Measurements from ENCODE around the gene SNRPA.
A peak's percentile ranks its signal among the peaks of the same experiment; 100 is the strongest.
"Not testable (repeated sequence)": the region's sequence is repeated elsewhere in the genome, so short reads cannot be mapped to it uniquely, and the experiment has no call there.

The SNRPA gene

DNA sequence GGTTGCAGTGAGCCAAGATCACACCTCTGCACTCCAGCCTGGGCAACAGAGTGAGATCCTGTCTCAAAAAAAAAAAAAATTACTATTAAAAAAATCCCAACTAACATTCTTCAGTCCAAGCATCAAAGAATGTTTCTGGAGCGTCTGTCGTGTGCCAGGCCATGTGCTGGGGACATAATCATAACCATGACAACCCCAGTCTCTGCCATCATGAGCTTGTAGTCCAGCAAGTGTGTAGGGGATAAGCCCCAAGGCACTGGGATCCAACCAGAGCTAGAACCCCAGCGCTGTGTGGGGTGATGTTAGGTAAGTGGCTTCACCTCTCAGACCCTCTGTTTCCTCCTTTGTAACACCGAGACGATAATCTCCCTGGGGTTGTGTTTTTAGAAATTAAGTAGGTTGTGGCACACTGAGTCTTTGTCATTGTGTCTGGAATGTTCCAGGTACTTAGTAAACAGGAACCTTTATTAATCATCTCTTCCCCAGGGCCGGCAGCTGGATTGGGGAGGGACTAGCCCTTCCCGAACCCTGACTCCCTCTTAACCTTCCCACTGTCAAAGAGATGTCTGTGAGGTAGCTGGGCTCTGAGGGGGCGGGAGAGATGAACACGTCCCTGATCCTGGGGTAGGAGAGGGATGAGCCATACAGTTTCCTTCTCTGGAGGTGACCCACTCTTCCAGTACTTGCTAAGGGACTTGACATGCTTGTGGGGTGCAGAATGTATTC, 28.9 kb upstream of the SNRPA start:
- DNase-seq (ENCODE audit: low spot score) = no peak

GRCh38 chr19:40723661-40724254, 27.2 kb upstream of the SNRPA start:
- no peak for DNase-seq (ENCODE audit: low spot score)

- no peak for DNase-seq (ENCODE audit: low spot score)
Measured at GRCh38 chr19:40724315-40724714, 26.7 kb upstream of the SNRPA start.

DNA sequence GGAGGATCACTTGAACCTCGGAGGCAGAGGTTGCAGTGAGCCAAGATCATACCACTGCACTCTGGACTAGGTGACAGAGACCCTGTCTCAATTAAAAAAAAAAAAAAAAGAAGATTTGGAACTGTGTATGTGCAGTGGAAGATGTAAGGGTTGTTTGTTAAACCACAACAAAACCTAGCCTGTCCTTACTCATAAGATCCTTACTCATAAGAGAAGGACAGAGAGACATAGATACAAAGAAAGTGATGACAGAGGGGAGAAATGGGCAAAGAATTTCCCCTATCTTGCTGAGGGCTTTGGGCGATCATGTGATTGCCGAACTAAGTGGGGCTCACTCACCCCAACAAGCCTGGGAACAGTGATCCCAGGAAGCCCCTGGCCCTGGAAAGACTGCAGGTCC, 26.1 kb upstream of the SNRPA start:
- DNase-seq (ENCODE audit: low spot score) = no peak

DNA sequence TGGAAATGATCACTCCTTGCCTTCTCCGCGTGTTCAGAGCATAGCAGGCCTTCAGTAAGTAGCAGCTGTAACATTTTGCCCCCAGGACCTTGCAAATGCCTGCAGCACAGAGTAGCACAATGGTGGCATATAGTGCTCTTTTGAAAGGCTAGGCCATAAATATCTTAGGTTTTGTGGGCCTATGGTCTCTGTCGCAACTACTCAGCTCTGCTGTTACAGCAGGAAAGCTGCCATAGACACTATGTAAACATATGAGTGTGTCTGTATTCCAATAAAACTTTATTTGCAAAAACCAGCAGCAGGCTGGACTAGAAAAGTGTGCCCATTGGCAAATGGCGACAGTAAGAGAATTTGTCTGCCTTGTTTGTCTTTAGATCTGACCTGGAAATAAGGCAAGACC, 24.7 kb upstream of the SNRPA start:
- DNase-seq (ENCODE audit: low spot score) = no peak

- not testable (repeated sequence) for DNase-seq (ENCODE audit: low spot score)
Measured at GRCh38 chr19:40730065-40730464, 20.9 kb upstream of the SNRPA start.

- DNase-seq (ENCODE audit: low spot score) = not testable (repeated sequence)
Measured at GRCh38 chr19:40732304-40732703, 18.7 kb upstream of the SNRPA start.

GRCh38 chr19:40733149-40733548, 17.9 kb upstream of the SNRPA start:
- DNase-seq (ENCODE audit: low spot score) = no peak

DNA sequence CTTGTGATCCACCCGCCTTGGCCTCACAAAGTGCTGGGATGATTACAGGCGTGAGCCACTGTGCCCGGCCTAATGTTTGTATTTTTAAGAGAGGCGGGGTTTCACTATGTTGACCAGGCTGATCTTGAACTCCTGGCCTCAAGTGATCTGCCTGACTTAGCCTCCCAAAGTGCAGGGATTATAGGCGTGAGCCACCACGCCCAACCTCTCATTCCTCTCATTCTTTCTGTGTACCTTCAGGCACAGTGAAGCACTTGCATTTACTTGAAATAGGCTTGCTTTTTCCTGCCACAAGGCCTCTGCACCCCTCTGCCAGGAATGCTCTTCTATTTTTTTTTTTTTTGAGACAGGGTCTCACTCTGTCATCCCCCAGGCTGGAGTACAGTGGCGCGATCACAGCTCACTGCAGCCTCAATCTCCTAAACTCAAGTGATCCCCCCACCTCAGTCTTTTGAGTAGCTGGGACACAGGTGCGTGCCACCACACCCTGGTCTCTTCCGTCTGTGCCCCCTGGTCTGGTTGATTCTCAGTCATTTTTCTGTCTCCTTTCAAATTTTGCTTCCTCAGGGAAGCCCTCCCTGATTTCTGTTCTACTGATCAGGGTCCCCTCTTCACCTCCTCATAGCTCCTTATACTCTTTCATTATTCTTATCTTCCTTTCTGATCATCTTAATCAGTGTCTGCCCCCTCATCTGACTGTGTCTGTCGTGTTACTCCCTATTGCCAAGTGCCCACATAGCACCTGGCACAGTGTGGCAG, 15.8 kb upstream of the SNRPA start:
- DNase-seq (ENCODE audit: low spot score) = no peak

DNA sequence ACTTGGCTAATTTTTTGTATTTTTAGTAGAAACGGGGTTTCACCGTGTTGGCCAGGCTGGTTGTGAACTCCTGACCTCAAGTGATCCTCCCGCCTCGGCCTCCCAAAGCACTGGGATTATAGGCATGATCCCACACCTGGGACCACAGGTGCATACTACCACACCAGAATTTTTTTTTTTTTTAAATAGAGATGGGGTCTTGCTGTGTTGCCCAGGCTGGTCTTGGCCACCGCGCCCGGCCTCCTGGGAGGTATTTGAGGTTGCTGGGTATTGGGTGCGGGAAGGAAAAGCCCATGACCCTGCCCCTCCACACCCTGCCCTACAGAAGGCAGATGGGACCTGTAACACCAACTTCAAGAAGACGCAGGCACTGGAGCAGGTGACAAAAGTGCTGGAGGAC, 14.3 kb upstream of the SNRPA start:
- DNase-seq (ENCODE audit: low spot score) = no peak

DNA sequence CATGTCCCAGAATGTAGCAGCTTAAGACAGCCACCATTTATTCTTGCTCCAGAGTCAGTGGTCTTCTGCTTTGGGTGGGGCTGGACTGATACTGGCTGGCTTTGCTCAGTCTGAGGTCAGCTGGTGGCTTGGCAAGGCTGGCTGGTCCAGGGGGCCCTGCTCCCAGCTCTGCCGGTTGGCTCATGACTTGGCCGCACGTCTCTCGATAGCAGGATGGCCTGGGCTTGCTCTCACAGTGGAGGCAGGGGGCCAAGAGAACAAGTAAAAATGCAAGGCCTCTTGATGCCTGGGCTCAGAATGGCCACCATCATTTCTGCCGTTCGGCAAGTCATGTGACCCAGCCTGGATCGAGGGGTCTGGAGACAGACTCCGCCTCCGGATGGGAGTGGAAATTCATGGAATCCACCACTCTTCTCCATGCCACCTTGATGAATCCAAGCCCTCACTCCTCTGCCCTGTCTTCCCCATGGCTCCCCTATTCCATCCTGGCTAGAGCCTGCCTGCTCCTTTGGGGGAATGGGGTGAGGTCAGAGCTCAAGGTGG, 13.8 kb upstream of the SNRPA start:
- DNase-seq (ENCODE audit: low spot score) = no peak

DNA sequence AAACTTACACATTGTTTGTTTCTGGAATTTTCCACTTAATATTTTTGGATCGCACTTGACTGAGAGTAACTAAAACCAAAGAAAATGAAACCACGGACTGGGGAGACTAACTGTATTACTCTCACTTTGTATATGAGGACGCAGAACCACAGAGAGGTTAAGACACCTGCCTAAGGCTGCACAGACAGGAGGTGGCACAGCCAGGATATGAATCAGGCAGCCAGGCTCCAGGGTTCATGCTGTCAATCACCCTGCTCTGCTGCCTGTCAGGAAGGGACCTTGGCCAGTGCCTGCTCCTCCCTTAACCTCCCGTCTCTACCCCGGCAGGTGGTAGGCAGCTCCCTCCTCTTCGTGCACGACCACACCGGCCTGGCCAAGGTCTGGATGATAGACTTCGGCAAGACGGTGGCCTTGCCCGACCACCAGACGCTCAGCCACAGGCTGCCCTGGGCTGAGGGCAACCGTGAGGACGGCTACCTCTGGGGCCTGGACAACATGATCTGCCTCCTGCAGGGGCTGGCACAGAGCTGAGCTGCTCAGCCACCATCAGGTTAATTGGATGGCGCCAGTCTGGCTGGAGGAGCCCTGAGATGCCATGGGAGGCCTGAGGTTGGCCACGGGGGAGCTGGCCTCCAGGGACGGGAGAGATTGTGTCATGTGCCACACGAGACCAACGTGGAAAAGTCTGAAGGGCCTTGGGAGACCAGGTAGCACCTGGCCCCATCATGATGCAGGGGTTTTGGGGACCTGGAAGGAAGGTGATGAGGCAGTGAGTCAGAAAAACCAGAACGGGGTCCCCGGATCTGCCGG, 11.8 kb upstream of the SNRPA start:
- no peak for DNase-seq (ENCODE audit: low spot score)

DNA sequence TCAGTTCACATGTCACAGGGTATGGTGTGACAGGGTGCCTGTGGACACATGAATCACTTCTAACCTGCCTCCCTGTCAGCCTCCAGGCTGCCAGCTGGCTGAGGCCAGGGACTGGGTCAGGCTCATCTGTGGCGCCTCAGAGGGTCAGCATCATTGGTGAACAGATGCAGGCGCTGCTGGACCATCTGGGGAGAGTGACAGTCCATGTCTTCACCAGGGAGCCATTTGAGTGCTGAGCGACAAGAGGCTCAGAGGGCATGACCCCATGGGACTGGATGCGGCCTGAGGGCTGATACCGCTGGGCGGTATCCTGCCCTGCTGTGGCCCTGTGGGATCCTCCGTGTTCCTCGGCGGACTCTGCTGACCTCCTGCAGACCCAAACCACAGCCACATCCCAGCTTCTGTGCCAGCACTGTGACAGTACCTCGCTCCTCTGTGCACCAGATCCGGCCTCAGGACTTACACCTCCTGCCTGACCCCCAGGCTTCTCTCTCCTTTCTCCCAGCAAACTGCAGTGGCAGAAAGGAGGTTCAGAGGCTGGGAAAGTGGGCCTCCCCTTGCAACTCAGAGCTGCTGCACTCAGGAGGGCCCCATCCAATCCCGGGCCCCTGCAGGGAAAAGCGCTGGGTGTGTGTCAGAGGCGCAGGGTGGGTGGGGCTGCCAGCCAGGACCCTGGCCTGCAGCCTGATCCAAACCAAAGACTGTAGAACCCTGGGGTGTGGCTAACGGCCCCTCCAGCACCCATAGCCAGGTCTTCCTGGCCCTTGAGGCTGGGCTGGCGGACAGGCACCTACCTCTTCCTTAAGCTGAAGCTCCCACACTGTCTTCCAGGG, 10.9 kb upstream of the SNRPA start:
- no peak for DNase-seq (ENCODE audit: low spot score)

GRCh38 chr19:40740747-40741146, 10.3 kb upstream of the SNRPA start:
- no peak for DNase-seq (ENCODE audit: low spot score)

- DNase-seq (ENCODE audit: low spot score) = no peak
Measured at GRCh38 chr19:40741527-40742390, 9.2 kb upstream of the SNRPA start.

- no peak for DNase-seq (ENCODE audit: low spot score)
Measured at GRCh38 chr19:40742477-40742876, 8.5 kb upstream of the SNRPA start.

GRCh38 chr19:40742886-40743285, 8.1 kb upstream of the SNRPA start:
- DNase-seq (ENCODE audit: low spot score) = no peak

DNA sequence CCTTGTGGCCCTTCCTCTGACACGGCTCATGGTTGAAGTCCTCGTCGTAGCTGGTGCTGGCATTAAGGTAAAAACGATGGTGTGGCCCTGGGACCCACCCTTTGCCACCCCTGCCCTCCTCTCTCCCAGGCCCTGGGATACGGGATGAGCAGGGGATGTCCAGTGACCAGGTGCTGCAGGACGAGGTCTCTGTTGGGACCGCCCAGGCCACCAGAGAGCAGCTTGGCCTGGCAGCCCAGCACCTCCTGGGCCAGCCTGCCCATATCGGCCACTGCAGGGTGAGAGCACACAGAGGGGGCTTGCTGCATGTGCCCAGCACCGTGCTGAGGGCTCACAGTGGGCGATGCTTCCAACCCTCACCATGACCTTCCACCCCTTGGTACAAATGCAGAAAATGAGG, 7.1 kb upstream of the SNRPA start:
- no peak for DNase-seq (ENCODE audit: low spot score)

- peak; percentile 23 for DNase-seq (ENCODE audit: low spot score)
Measured at GRCh38 chr19:40744554-40745401, 6.2 kb upstream of the SNRPA start.
